ENCODE data around the gene BTBD16.

DNA sequence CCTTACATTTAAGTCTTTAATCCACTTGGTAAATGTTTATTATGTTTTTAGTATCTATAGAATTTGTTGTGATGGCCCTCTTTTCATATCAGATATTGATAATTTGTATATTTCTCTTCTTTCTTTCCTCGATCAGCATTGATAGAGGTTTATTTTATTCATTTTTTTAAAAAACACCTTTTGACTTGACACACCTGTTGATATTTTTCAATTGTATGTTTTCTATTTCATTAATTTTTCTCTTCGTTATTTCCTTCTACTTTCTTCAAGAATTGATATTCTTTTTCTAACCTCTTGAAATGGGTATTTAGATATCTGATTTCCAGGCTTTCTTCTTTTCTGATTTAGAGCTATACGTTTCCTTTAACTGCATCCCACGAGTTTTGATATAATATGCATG, 50.9 kb downstream of the BTBD16 start:
- TF ChIP-seq POLR2AphosphoS5 (IDR thresholded peaks at IDR 0.05) (no peak), CTCF (IDR thresholded peaks at IDR 0.05) (no peak)

Data from sigmoid colon (tissue), 4 donors.